T-helper 22 cell (primary cell): ENCODE results near the gene NTRK3.

Experiments
- DNase-seq: peaks from one replicate; pipeline ENCODE4 v3.0.0-alpha.2; 2020; ENCODE audit warnings: low read depth

NTRK3 gene

DNA sequence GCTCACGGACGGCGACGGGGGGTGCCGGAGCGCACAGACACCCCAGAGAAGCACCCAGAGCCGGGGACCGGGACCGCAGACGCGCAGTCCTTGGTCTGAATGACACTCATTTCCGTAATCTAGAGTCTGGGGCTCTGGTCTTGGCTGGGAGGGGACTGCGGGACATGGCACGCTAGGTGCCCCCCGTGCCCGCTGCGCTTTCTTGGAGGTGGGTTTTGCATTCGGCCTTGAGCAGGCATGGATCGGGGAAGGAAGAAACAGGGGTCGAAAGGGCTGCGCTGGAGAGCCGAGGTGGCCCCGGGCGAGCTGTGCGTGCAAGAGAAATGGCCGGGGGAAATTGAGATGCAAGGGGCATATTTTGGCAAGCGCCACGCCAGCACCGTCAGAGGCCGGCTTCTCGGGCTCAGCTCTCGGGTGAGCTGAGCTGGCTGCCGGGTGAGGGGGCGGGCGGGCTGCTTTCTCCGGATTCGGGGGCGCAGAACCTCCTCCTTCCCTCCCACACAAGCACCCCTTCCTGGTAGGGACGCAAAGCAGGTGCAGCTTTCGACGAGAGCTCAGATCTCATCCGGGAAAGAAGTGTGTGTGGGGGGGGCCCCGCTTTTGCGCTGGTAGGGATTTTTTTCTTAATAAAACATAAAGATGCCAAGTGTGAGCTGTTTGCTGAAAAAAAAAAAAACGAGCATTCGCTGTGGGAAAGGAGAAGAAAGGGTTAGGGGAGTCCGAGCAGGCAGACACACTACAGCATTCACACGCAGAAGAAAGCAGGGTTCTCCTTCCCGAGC is 963 bp upstream of the NTRK3 start:
- no peak for DNase-seq

DNA sequence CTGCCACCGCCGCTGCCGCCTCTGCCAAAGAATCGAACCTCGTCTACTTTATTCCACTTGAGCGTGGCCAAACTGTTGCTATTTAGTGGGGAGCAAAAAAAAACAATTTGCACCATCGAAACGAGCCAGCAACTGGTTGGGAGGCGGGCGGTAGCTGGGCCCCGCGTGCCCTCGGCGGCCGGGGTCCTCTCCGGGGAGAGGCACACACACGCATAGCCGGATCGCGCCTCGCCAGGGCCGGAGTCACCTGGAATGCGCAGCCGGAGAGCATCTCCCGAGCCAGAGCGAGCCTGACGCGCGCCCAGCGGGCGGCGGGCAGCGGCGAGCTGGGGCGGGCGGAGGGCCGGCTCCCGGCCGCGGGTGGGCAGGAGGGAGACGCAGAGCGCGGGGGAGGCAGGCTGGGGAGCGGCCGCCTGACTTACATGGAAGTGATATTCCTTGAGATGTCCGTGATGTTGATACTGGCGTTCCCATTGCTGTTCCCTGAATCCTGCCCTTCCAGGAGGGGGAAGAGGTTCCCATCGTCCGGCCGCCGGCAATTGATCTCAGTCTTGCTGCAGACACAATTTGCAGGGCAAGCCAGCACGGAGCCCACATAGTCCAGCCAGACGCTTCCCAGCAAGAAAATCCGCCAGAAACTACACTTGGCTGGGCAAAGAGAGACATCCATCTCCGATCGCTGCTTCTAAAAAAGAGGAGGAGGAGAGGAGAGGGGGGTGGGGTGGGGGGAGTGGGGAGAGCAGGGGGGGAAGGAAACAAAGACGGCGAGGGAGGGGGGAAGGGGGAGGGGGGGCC is 858 bp downstream of the NTRK3 start:
- DNase-seq: no peak

DNA sequence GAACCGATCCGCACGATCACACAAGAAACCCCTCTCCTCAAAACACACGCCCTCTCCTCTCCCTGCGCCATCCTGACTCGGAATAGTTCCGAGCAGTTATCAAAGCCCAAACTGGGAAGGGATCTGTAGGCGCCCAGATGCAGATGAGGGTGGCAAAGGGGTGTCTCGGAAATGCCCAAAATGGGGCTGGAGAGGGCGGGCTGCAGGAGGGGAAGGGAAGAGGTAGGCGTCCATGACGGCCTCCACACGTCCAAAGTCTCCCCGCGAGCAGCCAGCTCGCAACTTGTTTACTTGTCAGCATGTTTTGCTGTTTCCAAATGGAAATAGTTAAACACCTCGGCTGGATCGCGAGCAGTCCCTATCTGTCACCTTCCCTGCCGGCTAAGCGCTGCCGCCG is 1.5 kb downstream of the NTRK3 start:
- DNase-seq: no peak

DNA sequence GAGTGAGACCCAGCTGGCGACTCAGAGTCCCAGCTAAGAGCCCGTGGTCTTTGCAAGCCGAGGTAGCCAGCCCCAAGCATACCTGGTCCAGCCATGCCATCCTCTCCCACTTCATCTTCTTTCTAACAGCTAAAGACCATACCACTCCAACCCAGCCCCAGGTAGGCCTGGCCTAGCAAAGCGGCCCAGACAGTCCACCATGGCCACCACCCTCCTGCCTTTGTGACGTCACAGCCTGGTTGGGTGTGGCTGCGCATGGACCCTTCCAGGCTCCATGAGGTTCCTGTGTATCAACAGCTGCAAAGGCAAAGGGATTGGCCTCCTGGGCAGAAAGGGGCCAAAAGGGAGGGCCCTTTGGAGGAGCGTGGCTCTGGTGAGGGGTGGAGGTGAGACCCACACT is 4.1 kb downstream of the NTRK3 start:
- DNase-seq: no peak

DNA sequence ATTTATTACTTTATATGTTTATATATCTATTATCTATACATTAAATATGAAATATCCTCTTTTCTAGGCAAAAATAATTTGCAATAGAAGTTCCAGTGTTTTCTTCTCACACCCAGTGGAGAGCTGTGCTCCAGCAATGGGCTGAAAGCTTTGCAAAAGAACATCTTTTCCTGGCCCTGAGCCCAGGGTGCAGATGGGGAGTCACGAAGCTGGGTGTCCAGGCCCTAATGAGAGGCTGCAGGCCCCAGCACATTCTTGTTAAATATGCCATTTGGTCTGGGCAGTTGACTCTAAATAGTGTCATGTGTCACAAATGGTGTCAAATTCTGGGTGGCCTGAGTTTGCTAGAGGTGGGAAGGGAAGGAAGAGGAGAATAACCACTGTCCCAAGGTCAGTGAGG is 5.7 kb downstream of the NTRK3 start:
- no peak for DNase-seq

DNA sequence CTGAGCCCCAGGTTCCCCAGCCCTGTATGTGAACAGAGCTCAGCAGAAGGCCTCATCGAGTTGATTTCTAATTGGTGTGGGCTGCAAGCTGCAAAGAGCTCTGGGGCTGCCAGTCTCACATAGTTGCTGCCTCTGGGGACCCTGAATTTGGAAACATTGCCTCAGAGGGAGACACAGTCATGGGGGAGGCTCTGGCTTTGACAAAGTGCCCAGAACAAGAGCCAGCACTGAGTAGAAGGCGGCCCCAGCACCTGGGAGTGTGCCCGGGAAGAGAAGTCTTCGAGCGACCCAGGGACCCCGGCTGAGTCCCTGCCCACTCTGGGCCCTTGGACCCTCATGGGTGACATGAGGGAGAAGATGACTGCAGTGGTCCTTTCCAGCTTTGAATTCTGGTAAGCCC is 7.3 kb downstream of the NTRK3 start:
- no peak for DNase-seq

DNA sequence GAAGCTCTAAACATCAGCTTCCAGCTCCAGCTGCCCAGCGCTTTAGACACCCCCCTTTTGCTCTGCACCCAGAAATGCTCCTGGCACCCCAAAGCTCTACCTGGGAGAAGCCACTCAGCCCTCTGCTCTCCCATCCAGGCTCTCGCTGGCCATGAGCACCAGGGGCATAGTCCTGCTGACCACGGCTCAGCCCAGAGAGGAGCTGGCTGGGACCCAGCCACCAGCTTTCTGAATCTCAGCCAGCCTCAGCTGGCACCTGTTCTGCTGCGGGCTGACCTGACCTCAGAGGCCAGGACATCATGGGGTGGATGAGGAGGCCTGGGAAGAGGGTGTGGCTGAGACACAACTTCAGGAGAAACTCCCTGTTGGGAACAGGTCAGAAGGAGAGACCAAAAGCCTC is 8.6 kb downstream of the NTRK3 start:
- no peak for DNase-seq

DNA sequence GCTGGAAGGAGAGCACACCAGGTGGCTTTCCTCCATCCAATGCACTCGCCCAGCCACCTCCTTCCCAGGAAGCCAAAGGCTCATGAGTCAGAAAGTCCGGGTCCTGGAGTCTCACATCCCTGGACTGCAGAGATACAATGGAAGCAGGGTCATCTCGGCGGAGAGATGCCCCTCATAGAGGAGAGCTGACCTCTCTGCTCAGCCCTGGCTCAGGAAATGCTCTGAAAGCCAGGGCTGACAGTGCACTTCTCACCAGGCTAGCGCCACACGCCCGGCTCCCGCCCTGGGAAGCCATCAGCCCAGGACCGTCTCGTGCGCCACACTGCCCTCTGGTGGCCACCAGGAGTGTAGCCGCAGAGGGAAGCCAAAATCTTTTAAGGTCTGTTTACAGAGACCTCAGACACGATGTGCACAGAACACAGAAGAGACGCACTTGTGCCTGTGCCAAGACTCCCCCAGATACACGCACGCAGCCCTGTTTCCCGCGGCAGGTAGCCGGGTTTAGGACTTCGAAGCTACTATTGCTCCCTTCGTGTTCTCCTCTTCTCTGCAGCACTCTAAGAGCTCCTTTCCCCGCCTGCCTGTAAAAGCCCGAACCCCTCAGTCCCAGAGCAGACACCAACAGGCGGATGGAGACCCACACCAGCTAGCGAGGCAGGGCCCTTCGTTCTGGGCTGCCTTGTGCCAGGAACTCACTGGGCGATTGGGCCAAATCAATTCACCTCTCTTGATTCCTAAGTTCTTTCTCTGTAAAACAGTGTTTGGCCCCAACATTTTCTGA is 9.7 kb downstream of the NTRK3 start:
- DNase-seq: peak; percentile 23

DNA sequence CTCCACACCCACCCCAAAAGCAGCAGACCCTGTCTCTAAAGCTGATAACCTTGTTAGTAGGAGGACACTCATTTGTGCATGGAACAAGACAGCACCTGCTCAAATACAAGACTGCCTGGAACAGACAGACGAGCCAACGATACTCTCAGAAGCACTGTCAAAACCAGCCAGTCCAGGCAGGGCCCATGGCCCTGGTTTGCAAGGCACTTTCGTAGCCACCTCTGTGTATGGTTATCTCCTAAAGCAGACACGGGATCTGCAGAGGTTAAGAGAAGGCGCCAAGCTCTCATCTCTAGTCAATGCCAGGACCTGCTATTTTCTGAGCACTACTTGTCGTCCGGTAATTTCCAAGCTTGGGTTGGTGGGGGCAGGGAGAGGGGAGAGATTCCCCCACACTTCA is 10.5 kb downstream of the NTRK3 start:
- DNase-seq: no peak

DNA sequence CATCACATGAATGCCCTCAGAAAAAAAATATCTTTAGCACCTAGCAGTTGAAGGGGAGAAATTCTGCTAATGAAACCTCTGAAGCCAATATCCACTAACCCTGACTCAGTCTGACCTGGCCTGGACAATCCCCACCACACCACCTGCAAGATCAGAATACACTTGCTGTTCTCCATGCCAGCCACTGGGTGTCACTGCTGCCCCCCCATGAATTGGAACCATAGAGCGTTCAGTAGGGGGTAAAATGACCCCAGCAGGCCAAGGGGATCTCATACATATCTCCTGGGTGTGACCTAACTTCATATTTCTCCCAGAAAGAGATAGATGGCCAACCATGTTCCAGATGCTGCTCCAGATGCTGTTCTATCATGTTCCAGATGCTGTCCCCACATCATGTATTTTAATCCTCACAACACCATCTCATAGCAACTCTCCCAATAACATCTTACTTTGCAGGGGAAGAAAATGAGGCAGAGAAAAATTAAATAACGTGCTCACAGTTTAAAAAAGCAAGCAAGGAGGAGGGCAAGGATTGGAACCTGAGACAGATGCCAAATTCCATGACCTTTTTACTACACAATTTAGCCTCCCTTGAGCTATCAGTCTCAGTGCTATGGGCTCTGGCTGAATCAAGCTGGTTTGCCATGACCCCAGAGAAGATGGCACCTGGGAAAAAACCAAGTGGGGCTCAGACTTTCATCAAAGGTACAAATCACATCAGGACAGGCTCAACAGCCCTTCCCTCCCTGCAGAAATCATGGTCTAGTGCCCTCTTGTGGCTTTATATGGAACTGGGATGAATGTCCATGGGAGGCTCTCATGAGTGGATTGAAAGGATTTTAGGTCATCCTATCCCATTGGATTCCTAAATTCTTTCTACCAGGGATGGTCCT is 12.4 kb downstream of the NTRK3 start:
- DNase-seq: no peak

DNA sequence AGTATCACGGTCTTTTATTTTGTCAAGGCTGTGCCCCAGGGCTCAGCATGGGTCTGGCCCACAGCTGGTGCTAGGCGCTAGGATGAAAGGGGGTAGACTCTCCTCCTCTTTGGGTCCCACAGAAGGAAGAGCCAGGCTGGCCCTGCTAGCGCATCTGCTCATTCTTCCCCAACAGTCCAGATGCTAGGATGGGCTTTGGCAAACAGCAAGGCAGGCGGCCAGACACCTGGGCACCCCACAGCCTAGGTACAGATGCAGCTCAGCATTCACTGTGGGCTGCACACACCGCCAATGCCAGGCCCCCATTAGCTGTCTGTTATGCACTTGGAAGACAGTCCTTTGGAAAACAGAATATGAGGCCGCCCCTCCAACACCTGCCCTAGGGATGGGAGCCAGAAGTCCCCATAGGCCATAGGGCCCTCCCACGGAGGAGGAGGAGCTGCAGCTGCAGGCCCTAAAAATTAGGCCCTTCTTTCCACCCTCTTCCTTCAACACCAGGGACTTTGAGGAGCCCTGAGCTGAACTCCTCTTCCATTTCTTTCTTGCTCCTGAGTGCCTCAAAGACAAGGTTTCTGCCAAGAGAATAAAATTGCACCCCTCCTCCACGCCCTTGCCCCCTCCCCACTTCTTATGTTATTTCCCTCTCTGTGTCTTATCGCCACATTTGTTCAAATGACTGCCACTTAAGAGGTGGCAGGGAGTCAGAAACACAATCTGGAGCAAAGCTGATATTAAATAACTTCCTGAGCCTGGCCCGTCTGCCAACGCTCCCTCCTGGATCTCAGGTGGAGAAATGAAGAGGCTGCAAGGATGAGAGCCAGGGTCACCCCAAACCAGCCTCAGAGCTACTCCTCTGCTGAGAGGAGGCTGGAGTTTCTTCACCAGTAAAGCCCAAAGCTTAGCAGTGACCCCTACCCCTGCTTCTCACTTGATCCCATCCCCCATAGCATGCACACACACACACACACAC is 13.7 kb downstream of the NTRK3 start:
- DNase-seq: no peak

DNA sequence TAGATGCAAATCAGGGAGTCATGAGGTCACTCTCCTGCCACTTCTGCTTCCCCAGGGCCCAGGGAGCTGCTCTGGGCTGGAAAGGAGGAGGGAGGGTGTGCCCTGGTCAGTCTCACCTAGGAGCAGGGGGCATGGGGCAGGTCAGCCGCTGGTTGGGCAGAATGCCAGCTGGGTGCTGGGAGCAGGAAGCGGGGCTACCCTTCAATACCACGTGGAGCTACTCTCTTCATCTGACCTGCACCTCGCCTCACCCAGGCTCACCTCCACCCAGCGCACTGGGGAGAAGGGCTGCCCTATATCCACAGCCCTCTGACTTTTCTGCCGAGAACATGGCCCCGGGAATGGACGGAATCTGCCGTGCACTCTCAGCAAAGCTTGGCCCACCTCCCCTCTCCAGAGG is 15.1 kb downstream of the NTRK3 start:
- no peak for DNase-seq

DNA sequence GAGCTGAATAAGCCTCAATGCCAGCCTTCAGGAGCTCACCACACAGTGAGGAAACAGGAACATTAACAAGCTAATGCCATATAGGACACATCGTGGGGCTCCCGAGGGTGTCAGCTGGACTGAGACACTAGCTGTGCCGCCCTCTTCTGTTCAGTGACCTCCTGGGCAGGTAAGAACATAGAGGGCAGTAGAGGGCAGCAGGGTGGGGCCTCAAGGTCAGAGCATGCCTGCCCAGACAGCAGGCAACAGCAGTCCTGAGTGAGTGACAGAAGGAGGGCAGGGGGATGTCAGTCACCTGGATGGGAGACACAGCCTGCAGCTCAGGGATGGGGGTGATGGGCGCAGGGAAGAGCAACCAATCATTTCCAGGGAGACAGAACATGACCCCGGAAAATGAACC is 15.5 kb downstream of the NTRK3 start:
- DNase-seq: no peak

DNA sequence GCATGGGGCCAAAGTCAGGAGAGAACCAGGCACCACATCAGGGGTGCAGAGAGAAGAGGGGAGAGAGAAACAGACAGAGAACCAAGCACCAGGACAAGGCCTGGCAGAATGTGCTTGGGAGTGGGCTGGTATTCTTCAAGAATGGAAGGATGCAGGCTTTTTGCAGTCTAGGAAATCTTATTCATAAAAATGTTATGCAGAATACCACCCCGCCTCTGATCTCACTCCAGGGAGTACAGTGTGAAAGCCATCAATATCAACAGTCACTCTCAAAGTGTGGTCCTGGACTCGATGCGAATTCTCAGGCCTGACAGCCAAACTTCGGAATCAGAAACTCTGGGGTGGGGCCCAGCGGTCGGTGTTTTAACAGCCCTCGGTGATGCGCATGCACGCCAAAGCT is 16.9 kb downstream of the NTRK3 start:
- DNase-seq: no peak

DNA sequence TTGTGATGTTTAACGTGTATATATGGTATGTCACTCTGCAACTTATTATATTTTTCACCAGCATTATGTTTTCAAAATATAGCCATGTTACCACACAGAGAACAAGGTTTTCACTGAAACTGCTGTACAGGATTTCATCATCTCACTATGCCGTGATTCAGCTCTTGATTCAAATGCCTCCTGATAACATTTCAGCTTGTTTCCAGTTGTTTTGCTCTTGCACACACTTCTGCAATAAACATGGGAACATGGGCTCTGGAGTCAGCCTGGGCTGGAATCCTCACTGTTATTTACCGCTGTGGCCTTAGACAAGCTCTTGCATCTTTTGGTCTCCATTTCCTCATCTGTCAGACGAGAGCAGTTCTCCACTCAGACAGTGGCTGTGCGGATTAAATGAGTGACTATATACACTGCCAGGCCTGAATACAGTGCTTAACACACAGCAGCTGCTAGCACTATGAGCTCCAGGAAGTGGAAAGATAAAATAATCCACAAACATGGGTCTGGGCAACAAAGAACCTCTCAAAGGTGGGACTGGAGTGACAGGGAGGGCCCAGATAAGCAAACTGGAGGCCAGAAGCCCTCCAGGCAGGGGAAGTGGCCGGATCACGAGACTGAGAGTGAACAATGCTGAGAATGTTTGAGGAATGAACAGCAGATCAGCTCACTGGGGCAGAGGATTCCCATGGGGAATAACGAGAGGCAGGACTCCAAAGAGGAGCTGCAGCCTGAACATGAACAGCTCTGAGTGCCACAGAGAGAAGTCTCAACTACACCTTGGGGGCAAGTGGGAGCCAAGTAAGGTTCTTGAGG is 17.7 kb downstream of the NTRK3 start:
- no peak for DNase-seq

DNA sequence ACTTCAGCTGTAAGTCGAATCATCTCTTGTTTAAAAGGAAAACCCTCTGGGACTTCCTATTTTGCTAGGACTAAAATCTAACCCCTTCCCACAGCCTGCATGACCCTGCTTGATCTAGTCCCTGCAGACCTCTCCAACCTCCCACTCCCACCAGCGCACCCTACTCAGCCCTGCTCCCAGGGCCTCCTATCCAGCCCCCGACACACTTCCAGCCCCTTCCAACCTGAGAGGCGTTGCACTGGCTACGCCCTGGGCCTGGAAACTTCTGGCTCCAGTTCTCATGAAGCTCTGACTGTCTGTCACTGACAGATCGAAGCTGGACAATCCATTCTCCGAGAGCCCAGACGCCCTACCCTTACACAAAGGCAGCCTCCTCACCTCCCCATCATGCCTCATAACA is 21.8 kb downstream of the NTRK3 start:
- no peak for DNase-seq

DNA sequence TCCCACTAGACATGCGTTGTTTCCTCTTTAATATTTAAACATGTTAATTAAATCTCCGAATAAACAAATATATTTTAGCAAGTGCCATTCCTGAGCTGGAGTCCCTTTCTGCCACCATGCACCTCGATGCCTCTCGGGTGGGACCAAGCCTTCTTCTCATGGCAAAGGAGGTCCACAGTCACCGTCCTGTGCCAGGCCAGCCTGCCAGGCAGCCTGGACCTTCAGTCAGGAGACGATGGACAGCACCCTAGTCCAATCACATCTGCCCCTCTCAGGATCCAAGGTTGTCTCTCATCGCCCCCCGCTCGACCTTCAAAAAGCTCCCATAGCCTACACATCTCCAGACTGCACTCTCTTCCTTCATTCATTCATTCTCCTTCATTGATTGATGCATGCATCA is 22.6 kb downstream of the NTRK3 start:
- no peak for DNase-seq

DNA sequence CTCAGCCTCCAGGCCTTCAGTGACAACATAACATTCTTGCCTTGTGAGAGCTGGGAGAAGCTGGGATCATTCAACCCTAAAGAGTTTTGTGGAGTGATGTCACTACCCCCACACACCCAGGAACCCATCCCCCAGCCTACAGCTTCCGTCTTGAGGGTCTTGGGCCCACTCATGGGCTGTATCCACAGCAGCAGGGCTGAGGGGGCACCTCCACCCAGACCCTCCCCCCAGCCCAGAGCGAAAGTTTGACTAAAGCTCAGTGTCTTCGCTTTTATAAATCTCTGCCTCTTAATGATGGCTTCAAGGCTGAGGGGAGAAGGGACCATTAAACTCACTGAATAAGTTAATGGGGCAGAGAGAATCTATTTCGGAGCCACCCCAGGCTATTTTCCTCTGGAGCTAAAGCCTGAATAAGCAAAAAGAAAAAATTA is 23.8 kb downstream of the NTRK3 start:
- DNase-seq: no peak

DNA sequence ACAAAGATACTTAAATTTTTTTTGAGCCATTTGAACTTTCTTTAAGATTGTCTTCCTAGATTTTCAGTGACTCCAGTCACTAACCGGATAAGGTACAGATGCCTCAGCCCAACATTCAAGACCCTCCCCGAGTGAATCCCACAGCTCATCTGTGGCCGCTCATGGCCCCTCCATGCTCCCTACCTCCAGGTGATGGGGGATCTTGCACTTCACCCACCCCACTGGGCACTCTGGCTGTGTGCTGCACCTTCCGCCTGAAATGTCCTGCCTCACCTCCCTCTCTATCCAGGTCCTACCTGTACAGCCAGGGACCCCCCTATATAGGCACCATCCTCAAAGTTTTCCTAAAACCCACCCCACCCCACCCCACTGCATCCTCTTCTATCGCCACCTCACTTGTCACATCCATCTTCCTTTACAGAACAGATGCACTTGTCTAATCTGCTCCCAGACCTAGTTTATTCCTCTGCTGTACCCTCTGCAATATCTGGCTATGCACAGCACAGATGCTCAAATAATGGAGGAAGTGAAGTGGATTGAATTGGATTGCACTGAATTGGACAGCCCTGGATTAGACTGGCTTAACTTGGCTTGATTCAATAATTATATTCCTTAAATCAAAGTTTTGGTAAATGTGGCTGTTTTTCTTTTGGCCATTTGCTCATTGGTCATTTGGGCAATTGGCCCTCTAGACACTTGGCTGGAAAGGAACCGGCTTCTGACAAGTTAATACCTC is 24.5 kb downstream of the NTRK3 start:
- DNase-seq: no peak
